Loucy (cell line): Measurements from ENCODE around the gene INPP5D.

ENCODE experiments used
- CTCF ChIP-seq: fragments of 200-600 bp; sonication (generic); conservative IDR thresholded peaks from 2 replicates; pipeline ENCODE4 v1.5.1; 2014; ENCODE audit warnings: mild to moderate bottlenecking, antibody characterized with exemption, low read length
- EZH2phosphoT487 ChIP-seq: fragments of 200-600 bp; IDR thresholded peaks from 2 replicates; pipeline ENCODE4 v1.6.1; 2018; ENCODE audit warnings: antibody characterized with exemption, mild to moderate bottlenecking, moderate library complexity, borderline replicate concordance

GRCh38 chr2:233199870-233200269 is 139.7 kb downstream of the INPP5D start:
- TF ChIP-seq CTCF (no peak), EZH2phosphoT487 (no peak)
